ENCODE data around the gene KPNA3.

GRCh38 chr13:49836516-49836915 is 44.0 kb upstream of the KPNA3 start:
- TF ChIP-seq EP300 (IDR thresholded peaks at IDR 0.05) (no peak), CTCF (IDR thresholded peaks at IDR 0.05) (no peak), POLR2A (IDR thresholded peaks at IDR 0.05) (no peak)

Measured in ovary (tissue), 3 donors.